Thoracic aorta (tissue), 2 donors: ENCODE results near the gene AK8. TPM values are rescaled to one million over a fixed set of nuclear protein-coding genes. Genes with fewer than 3 reads are reported as not detected.

ENCODE experiments used
- ATAC-seq: fragments of 150-250 bp; one replicate; pipeline ENCODE4 v1.8.0; 2017; ENCODE audit warnings: low read depth; ENCODE audit not compliant: insufficient number of reproducible peaks, low FRiP score
- DNase-seq: peaks from one replicate; pipeline ENCODE4 v3.0.0-alpha.2; 2020; ENCODE audit warnings: low spot score
- H3K27ac ChIP-seq, 2 donors: fragments of 200-600 bp; sonication (generic); 1 replicate in 1 of 2; 2 replicates in 1 of 2; pipeline ENCODE4 v1.5.1; 2016; ENCODE audit warnings: mild to moderate bottlenecking in 2 of 2, moderate library complexity in 2 of 2
- H3K27me3 ChIP-seq: fragments of 200-600 bp; sonication (generic); replicated peaks from 2 replicates; pipeline ENCODE4 v1.6.0; 2016; ENCODE audit warnings: mild to moderate bottlenecking; ENCODE audit not compliant: insufficient read depth
- H3K36me3 ChIP-seq: fragments of 200-600 bp; sonication (generic); one replicate; pipeline ENCODE4 v1.5.1; 2016
- H3K4me1 ChIP-seq, 2 donors: fragments of 200-600 bp; sonication (generic); 1 replicate in 1 of 2; 2 replicates in 1 of 2; pipeline versions ENCODE4 v1.5.1 to v1.6.0; 2016; ENCODE audit warnings: low read depth in 2 of 2, mild to moderate bottlenecking in 1 of 2; ENCODE audit not compliant: control insufficient read depth in 1 of 2
- H3K4me3 ChIP-seq: fragments of 200-600 bp; sonication (generic); 2 replicates; pipeline ENCODE4 v1.5.1; 2016; ENCODE audit warnings: mild to moderate bottlenecking
- H3K9me3 ChIP-seq: fragments of 200-600 bp; sonication (generic); 2 replicates; pipeline ENCODE4 v1.5.1; 2016
- CTCF ChIP-seq: fragments of 200-600 bp; sonication (generic); IDR thresholded peaks from one replicate; pipeline ENCODE4 v1.5.1; 2019; ENCODE audit warnings: antibody characterized with exemption
- total RNA-seq, 2 donors: library from RNA; depleted of rRNA; stranded (reverse); fragments of >200 nt; gene quantifications; one replicate each; pipeline versions ENCODE4 v1.1.0 to v1.2.3, GENCODE V29; 2016

Gene AK8
- total RNA-seq, 2 donors from 2014 or later: 0.42 to 0.54 TPM

- DNase-seq (no peak), ATAC-seq (no peak)
- H3K27me3 ChIP-seq: no peaks in the 10 kb centered on the region
- H3K4me3 ChIP-seq: no peak overlapping the region
- H3K4me1 ChIP-seq: no peaks in the 10 kb centered on the region
- no peak for TF ChIP-seq CTCF
- no peak overlapping the region for H3K27ac ChIP-seq
- no peaks in the 10 kb centered on the region for H3K9me3 ChIP-seq
- H3K36me3 ChIP-seq: no peaks in the 10 kb centered on the region
These were observed 35.7 kb downstream of the AK8 start for GRCh38 chr9:132842124-132843044.

- ATAC-seq (no peak), DNase-seq (no peak)
- no peaks in the 10 kb centered on the region for H3K36me3 ChIP-seq
- H3K4me1 ChIP-seq: no peaks in the 10 kb centered on the region
- TF ChIP-seq CTCF: no peak
- no peak overlapping the region for H3K27ac ChIP-seq
- no peaks in the 10 kb centered on the region for H3K9me3 ChIP-seq
- no peak overlapping the region for H3K4me3 ChIP-seq
- H3K27me3 ChIP-seq: no peaks in the 10 kb centered on the region
These were observed 37.1 kb downstream of the AK8 start for GRCh38 chr9:132840980-132841379.

GRCh38 chr9:132838291-132838690 lies 39.8 kb downstream of the AK8 start:
- Histone ChIP-seq H3K9me3 (no peaks in the 10 kb centered on the region), H3K27me3 (no peaks in the 10 kb centered on the region), H3K4me1 (no peaks in the 10 kb centered on the region), H3K4me3 (no peak overlapping the region), H3K36me3 (no peaks in the 10 kb centered on the region), H3K27ac (no peak overlapping the region)
- no peak for DNase-seq
- no peak for TF ChIP-seq CTCF
- ATAC-seq: no peak

- ATAC-seq: no peak
- no peak overlapping the region for H3K27ac ChIP-seq
These were observed 40.4 kb downstream of the AK8 start for GRCh38 chr9:132837501-132838286.

More at GRCh38 chr9:132837501-132838286, 40.4 kb downstream of the AK8 start:
- no peak for TF ChIP-seq CTCF
- no peak overlapping the region for H3K4me3 ChIP-seq
- no peak for DNase-seq
- no peaks in the 10 kb centered on the region for H3K27me3 ChIP-seq
- no peaks in the 10 kb centered on the region for H3K4me1 ChIP-seq
- no peaks in the 10 kb centered on the region for H3K9me3 ChIP-seq
- H3K36me3 ChIP-seq: no peaks in the 10 kb centered on the region
